ENCODE measurements around the gene NTRK1. TPM values are rescaled to one million over a fixed set of nuclear protein-coding genes. Genes with fewer than 3 reads are reported as not detected.

The NTRK1 gene
- total RNA-seq, 1 experiment from 2014 or later, result 0.89 TPM

DNA sequence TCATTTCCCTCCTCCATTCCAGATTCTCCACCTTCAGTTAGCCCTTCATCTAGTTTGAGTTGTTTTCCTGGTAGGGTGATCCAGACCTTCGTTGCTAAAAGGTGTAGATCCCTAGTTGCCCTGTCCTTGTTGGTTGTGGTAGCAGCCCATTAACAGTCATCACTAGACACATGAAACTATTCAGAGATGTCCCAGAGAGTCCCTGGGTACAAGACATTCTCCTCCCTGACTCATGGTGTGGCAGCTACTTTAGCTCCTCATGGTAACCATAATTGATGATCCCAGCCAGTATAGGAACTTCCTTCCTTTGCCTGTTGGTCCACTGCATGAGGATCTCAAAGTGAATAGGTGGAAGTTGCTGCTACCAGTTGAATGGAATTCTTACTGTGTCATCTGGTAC lies 38.0 kb upstream of the NTRK1 start:
- ChIA-PET POLR2A (interaction anchor here (0.9 kb wide), 1 partner anchor 10 kb away, joined by 3 read pairs; no protein-coding TSS in a partner anchor), RAD21 (ENCODE audit: low non-redundant PET in 1 of 2, low total read pairs in 2 of 2, uncharacterized antibody in 2 of 2, unreplicated experiment in 2 of 2) (no interaction called here), CTCF (interaction anchor here (0.6 to 1.6 kb wide), 5 partner anchors 9 to 192 kb away, joined by 3 to 9 read pairs (median 3); no protein-coding TSS in a partner anchor)
- no peaks in the 10 kb centered on the region for H3K27me3 ChIP-seq (ENCODE audit: insufficient read depth, low read length)
- no peak for DNase-seq (ENCODE audit: low read depth, low spot score)
- no peaks in the 10 kb centered on the region for H3K9me2 ChIP-seq (ENCODE audit: insufficient read depth)
- intact Hi-C loops (cut with micrococcal nuclease), result no loop called here
- TF ChIP-seq, protein P1, sequence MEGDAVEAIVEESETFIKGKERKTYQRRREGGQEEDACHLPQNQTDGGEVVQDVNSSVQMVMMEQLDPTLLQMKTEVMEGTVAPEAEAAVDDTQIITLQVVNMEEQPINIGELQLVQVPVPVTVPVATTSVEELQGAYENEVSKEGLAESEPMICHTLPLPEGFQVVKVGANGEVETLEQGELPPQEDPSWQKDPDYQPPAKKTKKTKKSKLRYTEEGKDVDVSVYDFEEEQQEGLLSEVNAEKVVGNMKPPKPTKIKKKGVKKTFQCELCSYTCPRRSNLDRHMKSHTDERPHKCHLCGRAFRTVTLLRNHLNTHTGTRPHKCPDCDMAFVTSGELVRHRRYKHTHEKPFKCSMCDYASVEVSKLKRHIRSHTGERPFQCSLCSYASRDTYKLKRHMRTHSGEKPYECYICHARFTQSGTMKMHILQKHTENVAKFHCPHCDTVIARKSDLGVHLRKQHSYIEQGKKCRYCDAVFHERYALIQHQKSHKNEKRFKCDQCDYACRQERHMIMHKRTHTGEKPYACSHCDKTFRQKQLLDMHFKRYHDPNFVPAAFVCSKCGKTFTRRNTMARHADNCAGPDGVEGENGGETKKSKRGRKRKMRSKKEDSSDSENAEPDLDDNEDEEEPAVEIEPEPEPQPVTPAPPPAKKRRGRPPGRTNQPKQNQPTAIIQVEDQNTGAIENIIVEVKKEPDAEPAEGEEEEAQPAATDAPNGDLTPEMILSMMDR (IDR thresholded peaks at IDR 0.05 in 2 of 3, conservative IDR thresholded peaks at IDR 0.05 in 1 of 3; ENCODE audit: borderline replicate concordance in 1 of 3, insufficient read depth in 1 of 3, low read depth in 2 of 3, low read length in 2 of 3), result no peak
- TF ChIP-seq SP1 (IDR thresholded peaks at IDR 0.05; ENCODE audit: low read depth), result no peak
- no peak for TF ChIP-seq YY1 (IDR thresholded peaks at IDR 0.05; ENCODE audit: extremely low read depth, insufficient replicate concordance, low read depth, low read length)
- TF ChIP-seq, protein P2, sequence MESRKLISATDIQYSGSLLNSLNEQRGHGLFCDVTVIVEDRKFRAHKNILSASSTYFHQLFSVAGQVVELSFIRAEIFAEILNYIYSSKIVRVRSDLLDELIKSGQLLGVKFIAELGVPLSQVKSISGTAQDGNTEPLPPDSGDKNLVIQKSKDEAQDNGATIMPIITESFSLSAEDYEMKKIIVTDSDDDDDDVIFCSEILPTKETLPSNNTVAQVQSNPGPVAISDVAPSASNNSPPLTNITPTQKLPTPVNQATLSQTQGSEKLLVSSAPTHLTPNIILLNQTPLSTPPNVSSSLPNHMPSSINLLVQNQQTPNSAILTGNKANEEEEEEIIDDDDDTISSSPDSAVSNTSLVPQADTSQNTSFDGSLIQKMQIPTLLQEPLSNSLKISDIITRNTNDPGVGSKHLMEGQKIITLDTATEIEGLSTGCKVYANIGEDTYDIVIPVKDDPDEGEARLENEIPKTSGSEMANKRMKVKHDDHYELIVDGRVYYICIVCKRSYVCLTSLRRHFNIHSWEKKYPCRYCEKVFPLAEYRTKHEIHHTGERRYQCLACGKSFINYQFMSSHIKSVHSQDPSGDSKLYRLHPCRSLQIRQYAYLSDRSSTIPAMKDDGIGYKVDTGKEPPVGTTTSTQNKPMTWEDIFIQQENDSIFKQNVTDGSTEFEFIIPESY (IDR thresholded peaks at IDR 0.05; ENCODE audit: extremely low read depth, insufficient replicate concordance, low read length), result no peak
- TF ChIP-seq POLR2A (IDR thresholded peaks at IDR 0.05; ENCODE audit: borderline replicate concordance, extremely low read depth, insufficient read depth, insufficient read length), result no peak
- no peak for TF ChIP-seq CBX3 (IDR thresholded peaks at IDR 0.05; ENCODE audit: low read depth)
- TF ChIP-seq ELF1 (IDR thresholded peaks at IDR 0.05; ENCODE audit: borderline replicate concordance, low read depth), result no peak
- no peak for TF ChIP-seq EGR1 (IDR thresholded peaks at IDR 0.05; ENCODE audit: low read depth)
- no peak for TF ChIP-seq ZNF274 (IDR thresholded peaks at IDR 0.05; ENCODE audit: low read depth, low read length)
- TF ChIP-seq, protein P3, sequence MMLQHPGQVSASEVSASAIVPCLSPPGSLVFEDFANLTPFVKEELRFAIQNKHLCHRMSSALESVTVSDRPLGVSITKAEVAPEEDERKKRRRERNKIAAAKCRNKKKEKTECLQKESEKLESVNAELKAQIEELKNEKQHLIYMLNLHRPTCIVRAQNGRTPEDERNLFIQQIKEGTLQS (IDR thresholded peaks at IDR 0.05), result no peak
- no peak for TF ChIP-seq SRF (IDR thresholded peaks at IDR 0.05; ENCODE audit: low read depth)
- no peak for TF ChIP-seq POLR2AphosphoS5 (IDR thresholded peaks at IDR 0.05; ENCODE audit: low read depth, low read length)
- no peak for TF ChIP-seq FOSL1 (IDR thresholded peaks at IDR 0.05; ENCODE audit: low read depth)
- TF ChIP-seq SIN3A (IDR thresholded peaks at IDR 0.05; ENCODE audit: low read depth), result no peak
- no peak for TF ChIP-seq EZH2 (IDR thresholded peaks at IDR 0.05)
- TF ChIP-seq MAX (IDR thresholded peaks at IDR 0.05), result no peak
- no peaks in the 10 kb centered on the region for H3K79me2 ChIP-seq (ENCODE audit: insufficient read depth, low read length)
- H3K36me3 ChIP-seq (ENCODE audit: control insufficient read depth in 1 of 2, insufficient read depth in 2 of 2, low read length in 2 of 2), result no peaks in the 10 kb centered on the region
- H3K4me2 ChIP-seq (ENCODE audit: low read length), result no peak overlapping the region
- H3K9ac ChIP-seq (ENCODE audit: low read length), result no peak overlapping the region
- H3K27ac ChIP-seq (ENCODE audit: low read depth, low read length), result no peak overlapping the region
- H2AFZ ChIP-seq (ENCODE audit: low read depth, low read length, poor library complexity, severe bottlenecking), result no peak overlapping the region
- no peak for ATAC-seq
- no TSS peak for BruUV-seq (replicated peaks)
- no peaks in the 10 kb centered on the region for H3K9me3 ChIP-seq (ENCODE audit: control insufficient read depth in 1 of 2, insufficient read depth in 1 of 2, low read depth in 1 of 2, low read length in 2 of 2)
- peaks cover 0 to 9% of the 10 kb centered on the region in 2 experiments; a peak in 1 of 4 replicates for H3K4me1 ChIP-seq (ENCODE audit: control insufficient read depth in 1 of 2, insufficient read depth in 2 of 2, low read length in 2 of 2)
- no peak overlapping the region for H3K4me3 ChIP-seq (replicated peaks in 1 of 2; ENCODE audit: low read depth in 1 of 2, low read length in 2 of 2)
- H4K20me1 ChIP-seq (ENCODE audit: insufficient read depth), result no peaks in the 10 kb centered on the region

Measured in HCT116 (cell line).